Measurements from ENCODE around the gene THOC6.
"Not testable (repeated sequence)": the region's sequence is repeated elsewhere in the genome, so short reads cannot be mapped to it uniquely, and the experiment has no call there.

THOC6 gene

GRCh38 chr16:3035289-3035971 is 11.6 kb downstream of the THOC6 start:
- DNase-seq = no peak

- DNase-seq = no peak
These were observed 12.3 kb downstream of the THOC6 start for GRCh38 chr16:3035972-3036725.

GRCh38 chr16:3036726-3037315 is 13.0 kb downstream of the THOC6 start, which contains the start of gene BICDL2:
Gene BICDL2 (minus strand): TSS chr16:3036944. CDS start chr16:3035496, 1,448 bp downstream.
- DNase-seq = no peak

- no peak for DNase-seq
These were observed 14.4 kb downstream of the THOC6 start for GRCh38 chr16:3038256-3038655.

GRCh38 chr16:3038896-3039295 is 15.1 kb downstream of the THOC6 start:
- DNase-seq = no peak

GRCh38 chr16:3042376-3042775 is 18.5 kb downstream of the THOC6 start:
- DNase-seq = no peak

- DNase-seq = no peak
These were observed 20.9 kb downstream of the THOC6 start for GRCh38 chr16:3044708-3045107.

- no peak for DNase-seq
These were observed 22.2 kb downstream of the THOC6 start, which contains the start of gene MMP25 for GRCh38 chr16:3045758-3046640. Gene MMP25 (plus strand): TSS chr16:3046561. CDS start chr16:3046918, 357 bp downstream.

GRCh38 chr16:3046641-3047386 is 23.0 kb downstream of the THOC6 start:
- no peak for DNase-seq

- no peak for DNase-seq
These were observed 23.5 kb downstream of the THOC6 start for GRCh38 chr16:3047387-3047720.

GRCh38 chr16:3049921-3050481 is 26.2 kb downstream of the THOC6 start:
- no peak for DNase-seq

- DNase-seq = no peak
These were observed 26.7 kb downstream of the THOC6 start for GRCh38 chr16:3050487-3050886.

GRCh38 chr16:3051009-3051408 is 27.2 kb downstream of the THOC6 start:
- DNase-seq = no peak

GRCh38 chr16:3051494-3051893 is 27.7 kb downstream of the THOC6 start:
- DNase-seq = no peak

- DNase-seq = not testable (repeated sequence)
These were observed 28.9 kb downstream of the THOC6 start for GRCh38 chr16:3052571-3053329.

- DNase-seq = not testable (repeated sequence)
These were observed 29.5 kb downstream of the THOC6 start for GRCh38 chr16:3053330-3053710.

- DNase-seq = no peak
These were observed 31.3 kb downstream of the THOC6 start for GRCh38 chr16:3054965-3055733.

GRCh38 chr16:3055734-3056115 is 31.9 kb downstream of the THOC6 start:
- not testable (repeated sequence) for DNase-seq

GRCh38 chr16:3056336-3057180 is 32.7 kb downstream of the THOC6 start:
- no peak for DNase-seq
